Small intestine (tissue), 7 donors: Measurements from ENCODE around the gene HIGD2A. TPM values are rescaled to one million over a fixed set of nuclear protein-coding genes. Genes with fewer than 3 reads are reported as not detected.
A peak's percentile ranks its signal among the peaks of the same experiment; 100 is the strongest.

Experiments used
- DNase-seq, 2 donors: peaks; one replicate each; pipeline versions ENCODE4 v3.0.0 to v3.0.0-alpha.2; 2013
- FAIRE-seq: peaks from 2 replicates; lab custom pipeline; 2012; peaks lifted over from hg19 to GRCh38; lab: Jason Lieb, UNC
- H3K27ac ChIP-seq, 3 donors: one replicate each; pipeline ENCODE4 v1.5.1; 2013; ENCODE audit warnings: low read length in 2 of 3, mild to moderate bottlenecking in 2 of 3, control low read depth in 1 of 3, inconsistent platforms in 1 of 3, low read depth in 1 of 3, moderate library complexity in 1 of 3
- H3K27me3 ChIP-seq, 3 donors: one replicate each; pipeline ENCODE4 v1.6.1; 2013; ENCODE audit warnings: low read length in 3 of 3, inconsistent platforms in 1 of 3; ENCODE audit not compliant: control insufficient read depth in 3 of 3, insufficient read depth in 3 of 3
- H3K36me3 ChIP-seq, 3 donors: one replicate each; pipeline ENCODE4 v1.6.1; 2013; ENCODE audit warnings: low read length in 3 of 3, inconsistent platforms in 1 of 3, low read depth in 1 of 3, mild to moderate bottlenecking in 1 of 3, moderate library complexity in 1 of 3; ENCODE audit not compliant: control insufficient read depth in 3 of 3, insufficient read depth in 2 of 3
- H3K4me1 ChIP-seq, 3 donors: one replicate each; pipeline ENCODE4 v1.6.1; 2013; ENCODE audit warnings: low read length in 2 of 3, inconsistent platforms in 1 of 3, low read depth in 1 of 3, mild to moderate bottlenecking in 1 of 3, moderate library complexity in 1 of 3; ENCODE audit not compliant: control insufficient read depth in 3 of 3, insufficient read depth in 2 of 3
- H3K4me3 ChIP-seq, 3 donors: one replicate each; pipeline ENCODE4 v1.5.1; 2013; ENCODE audit warnings: low read length in 3 of 3, control low read depth in 1 of 3, inconsistent platforms in 1 of 3, low read depth in 1 of 3, mild to moderate bottlenecking in 1 of 3, moderate library complexity in 1 of 3
- H3K9me3 ChIP-seq, 2 donors: one replicate each; pipeline ENCODE4 v1.6.1; 2013; ENCODE audit warnings: low read depth in 1 of 2, low read length in 1 of 2; ENCODE audit not compliant: control insufficient read depth in 2 of 2, insufficient read depth in 1 of 2
- WGBS, 3 donors: extraction: QIAGEN DNeasy Blood & Tissue Kit; methylation state at CpG; one replicate each; pipeline ENCODE4 v1.1.7; 2013; 5-methylcytosine and 5-hydroxymethylcytosine counted together
- polyA plus RNA-seq, 4 donors: library from polyadenylated mRNA; stranded (reverse) in 3 of 4; unstranded in 1 of 4; fragments of 200-250 nt in 3 of 4; fragments of 120-200 nt in 1 of 4; gene quantifications; one replicate each; pipeline versions ENCODE4 v1.2.1 to v1.2.3, GENCODE V29; 2013
- donor health status: healthy with polysubstance abuse.
- donor health status: control.
- donor health status: control.
- donor health status: Bipolar disorder and iron deficiency.
- donor health status: healthy.

The HIGD2A gene
- polyA plus RNA-seq, 4 donors = 116 to 343 (median 270) TPM

DNA sequence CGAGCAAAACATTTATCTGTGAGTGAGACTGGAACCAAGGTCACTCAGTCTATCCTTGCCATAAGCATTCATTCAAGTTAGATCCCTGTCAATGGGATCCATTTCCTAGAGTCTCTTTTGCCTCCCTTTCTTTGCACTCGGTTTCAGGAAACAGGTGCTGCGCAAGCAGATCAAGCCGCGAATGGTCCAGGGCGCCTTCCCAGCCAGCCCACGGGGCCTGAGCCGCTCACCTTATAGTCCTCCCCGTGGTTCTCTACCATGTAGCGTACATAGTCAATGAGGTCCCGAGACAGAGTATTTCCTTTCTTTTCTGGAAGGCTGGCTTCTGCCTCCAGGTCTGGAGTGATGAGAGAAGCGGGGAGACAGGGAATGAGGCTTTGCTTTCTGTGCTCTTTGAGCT lies 3.6 kb upstream of the HIGD2A start:
- no peak for FAIRE-seq
- WGBS, 3 donors = 85 to 94% (median 93%) methylated on average over 12 of the region's 12 CpGs
- Histone ChIP-seq H3K4me3 (no peak overlapping the region), H3K4me1 (peaks cover 4 to 12% (median 5%) of the 10 kb centered on the region in 3 donors), H3K27ac (no peak overlapping the region), H3K36me3 (peaks cover 9 to 53% (median 21%) of the 10 kb centered on the region in 3 donors), H3K27me3 (no peaks in the 10 kb centered on the region), H3K9me3 (no peaks in the 10 kb centered on the region)
- no peak for DNase-seq

DNA sequence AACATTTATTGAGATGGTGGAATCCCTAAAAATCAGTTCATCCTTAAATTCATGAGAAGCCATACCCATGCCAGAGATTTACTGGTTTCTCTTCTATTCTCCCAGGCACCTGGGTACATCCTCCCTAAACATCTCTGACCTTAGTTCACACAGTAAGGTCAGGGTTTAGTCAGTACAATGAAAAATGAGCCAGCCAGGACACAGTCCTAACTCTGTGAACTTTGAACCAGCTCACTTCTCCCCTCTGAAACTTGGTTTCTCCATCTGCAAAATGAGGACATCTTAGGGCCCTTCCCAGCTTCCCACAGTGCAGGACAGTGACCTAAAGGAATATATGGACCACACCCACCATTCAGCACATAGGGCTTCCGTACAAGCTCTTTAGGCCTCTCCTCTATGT lies 2.1 kb upstream of the HIGD2A start:
- Histone ChIP-seq H3K4me1 (peaks cover 4 to 12% (median 5%) of the 10 kb centered on the region in 3 donors), H3K27ac (no peak overlapping the region), H3K4me3 (no peak overlapping the region), H3K9me3 (no peaks in the 10 kb centered on the region), H3K36me3 (peaks cover 9 to 56% (median 21%) of the 10 kb centered on the region in 3 donors), H3K27me3 (no peaks in the 10 kb centered on the region)
- DNase-seq (no peak), FAIRE-seq (no peak)
- WGBS, 3 donors = 48 to 75% (median 69%) methylated on average over 1 of the region's 1 CpG

DNA sequence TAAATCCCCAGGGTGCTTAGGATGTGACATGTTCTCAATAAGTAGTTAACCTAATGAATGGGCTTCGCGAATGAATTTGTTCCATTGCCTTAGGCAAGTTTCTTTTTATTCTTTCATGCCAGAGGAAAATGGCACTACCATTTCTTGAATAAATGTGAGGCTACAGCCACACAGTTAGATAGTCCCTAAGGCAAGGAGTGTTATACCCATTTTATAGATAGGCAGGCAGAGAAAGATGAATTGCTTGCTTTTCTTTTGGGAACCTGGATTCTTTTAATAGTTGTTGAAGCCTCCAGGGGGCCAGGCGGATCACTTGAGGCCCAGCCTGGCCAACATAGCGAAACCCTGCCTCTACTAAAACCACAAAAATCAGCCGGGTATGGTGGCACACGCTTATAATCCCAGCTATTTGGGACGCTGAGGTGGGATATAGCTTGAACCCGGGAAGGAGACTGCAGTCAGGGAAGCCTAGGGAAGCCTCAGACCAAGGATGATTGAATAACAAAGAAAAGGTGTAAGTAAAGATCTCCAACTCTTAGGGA lies 1.1 kb upstream of the HIGD2A start:
- no peaks in the 10 kb centered on the region for H3K9me3 ChIP-seq
- H3K4me1 ChIP-seq = peaks cover 4 to 12% (median 5%) of the 10 kb centered on the region in 3 donors
- H3K27ac ChIP-seq = no peak overlapping the region
- FAIRE-seq (no peak), DNase-seq (no peak)
- H3K36me3 ChIP-seq = peaks cover 6 to 57% (median 18%) of the 10 kb centered on the region in 3 donors
- WGBS, 3 donors = 32 to 35% (median 35%) methylated on average over 8 of the region's 8 CpGs
- H3K27me3 ChIP-seq = no peaks in the 10 kb centered on the region
- peak overlapping the region; percentile 34 to 90 (median 78) for H3K4me3 ChIP-seq

DNA sequence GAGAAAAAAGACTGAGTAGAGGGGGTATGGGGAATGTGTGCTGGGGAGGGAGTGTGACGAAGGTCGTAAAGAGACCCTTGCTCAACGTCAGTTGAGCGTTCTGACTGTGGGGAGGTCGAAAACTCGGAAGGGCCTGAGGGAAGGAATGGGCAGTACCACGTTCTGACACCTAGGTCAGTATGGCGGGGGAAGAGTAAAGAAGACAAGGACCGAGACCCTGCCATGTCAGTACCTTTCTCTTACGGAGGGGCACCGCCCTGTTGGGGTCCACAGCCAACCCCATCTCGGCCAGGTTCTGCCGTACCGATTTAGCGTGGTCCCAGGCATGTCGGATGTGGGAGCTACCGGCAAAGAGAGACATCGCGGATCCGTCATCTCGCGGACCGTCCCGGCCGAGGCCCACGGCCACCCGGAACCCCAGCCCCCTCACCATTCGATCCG lies 528 bp upstream of the HIGD2A start:
- DNase-seq = peak in 1 of 2 donors; percentile 51
- H3K36me3 ChIP-seq = peaks cover 6 to 57% (median 16%) of the 10 kb centered on the region in 3 donors

DNA sequence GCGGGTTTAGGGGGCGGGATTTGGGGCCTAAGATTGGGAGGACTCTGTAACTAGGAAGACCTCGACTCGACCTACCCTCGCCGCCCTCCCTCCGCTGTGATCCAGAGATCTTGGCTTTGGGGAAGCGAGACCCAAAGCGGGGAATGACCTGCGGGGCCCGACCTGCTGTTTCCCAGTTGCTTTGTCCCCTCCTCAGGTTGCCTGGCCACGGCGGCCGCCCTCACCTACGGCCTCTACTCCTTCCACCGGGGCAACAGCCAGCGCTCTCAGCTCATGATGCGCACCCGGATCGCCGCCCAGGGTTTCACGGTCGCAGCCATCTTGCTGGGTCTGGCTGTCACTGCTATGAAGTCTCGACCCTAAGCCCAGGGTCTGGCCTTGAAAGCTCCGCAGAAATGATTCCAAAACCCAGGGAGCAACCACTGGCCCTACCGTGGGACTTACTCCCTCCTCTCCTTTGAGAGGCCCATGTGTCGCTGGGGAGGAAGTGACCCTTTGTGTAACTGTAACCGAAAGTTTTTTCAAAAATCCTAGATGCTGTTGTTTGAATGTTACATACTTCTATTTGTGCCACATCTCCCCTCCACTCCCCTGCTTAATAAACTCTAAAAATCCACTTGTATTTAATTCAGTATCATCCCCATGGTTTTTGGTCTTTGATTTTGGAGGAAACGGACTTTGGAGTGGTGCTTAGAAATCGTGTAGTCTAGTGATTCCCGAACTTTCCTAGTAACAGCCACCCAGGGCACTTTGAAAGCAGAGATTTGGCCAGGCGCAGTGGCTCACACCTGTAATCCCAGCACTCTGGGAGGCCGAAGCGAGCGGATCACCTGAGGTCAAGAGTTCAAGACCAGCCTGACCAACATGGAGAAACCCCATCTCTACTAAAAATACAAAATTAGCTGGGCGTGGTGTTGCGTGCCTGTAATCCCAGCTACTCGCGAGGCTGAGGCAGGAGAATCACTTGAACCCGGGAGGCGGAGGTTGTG lies 878 bp downstream of the HIGD2A start:
- peaks cover 4 to 12% (median 5%) of the 10 kb centered on the region in 3 donors for H3K4me1 ChIP-seq
- no peaks in the 10 kb centered on the region for H3K27me3 ChIP-seq
- peaks cover 2 to 54% (median 8%) of the 10 kb centered on the region in 3 donors for H3K36me3 ChIP-seq
- peak overlapping the region; percentile 48 to 90 (median 74) for H3K4me3 ChIP-seq
- no peaks in the 10 kb centered on the region for H3K9me3 ChIP-seq
- WGBS, 3 donors = 25 to 31% (median 27%) methylated on average over 33 to 41 of the region's 41 CpGs
- peak overlapping the region; percentile 96 to 98 (median 97) for H3K27ac ChIP-seq
- no peak for DNase-seq
- no peak for FAIRE-seq

More for the DNA sequence above, 528 bp upstream of the HIGD2A start:
- Histone ChIP-seq H3K4me3 (peak overlapping the region; percentile 70 to 90 (median 78)), H3K27me3 (no peaks in the 10 kb centered on the region), H3K9me3 (no peaks in the 10 kb centered on the region), H3K27ac (peak overlapping the region in 2 of 3 donors; percentile 97 to 98), H3K4me1 (peaks cover 4 to 12% (median 5%) of the 10 kb centered on the region in 3 donors)
- no peak for FAIRE-seq
- 0 to 1% (median 0%) methylated on average over 21 to 29 of the region's 29 CpGs for WGBS, 3 donors

DNA sequence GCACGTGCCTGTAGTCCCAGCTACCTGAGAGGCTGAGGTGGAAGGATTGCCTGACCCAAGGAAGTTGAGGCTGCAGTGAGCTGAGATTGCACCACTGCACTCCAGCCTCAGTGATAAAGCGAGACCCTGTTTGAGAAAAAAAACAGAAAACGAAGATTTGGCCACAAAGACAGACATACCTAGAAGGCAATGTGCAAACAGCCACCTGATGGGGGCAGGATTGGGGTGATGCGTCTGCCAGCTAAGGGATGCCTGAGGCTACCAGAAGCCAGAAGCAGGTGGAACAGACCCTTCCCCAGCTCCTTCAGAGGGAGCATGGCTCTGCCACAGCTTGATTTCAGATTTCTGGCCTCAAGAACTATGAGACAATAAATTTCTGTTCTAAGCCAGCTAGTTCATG lies 2.9 kb downstream of the HIGD2A start:
- Histone ChIP-seq H3K36me3 (peaks cover 2 to 61% (median 2%) of the 10 kb centered on the region in 3 donors), H3K27ac (no peak overlapping the region), H3K27me3 (no peaks in the 10 kb centered on the region), H3K4me1 (peaks cover 4 to 12% (median 5%) of the 10 kb centered on the region in 3 donors), H3K9me3 (no peaks in the 10 kb centered on the region), H3K4me3 (no peak overlapping the region)
- WGBS, 3 donors = 80 to 94% (median 88%) methylated on average over 4 of the region's 4 CpGs
- DNase-seq (no peak), FAIRE-seq (no peak)

DNA sequence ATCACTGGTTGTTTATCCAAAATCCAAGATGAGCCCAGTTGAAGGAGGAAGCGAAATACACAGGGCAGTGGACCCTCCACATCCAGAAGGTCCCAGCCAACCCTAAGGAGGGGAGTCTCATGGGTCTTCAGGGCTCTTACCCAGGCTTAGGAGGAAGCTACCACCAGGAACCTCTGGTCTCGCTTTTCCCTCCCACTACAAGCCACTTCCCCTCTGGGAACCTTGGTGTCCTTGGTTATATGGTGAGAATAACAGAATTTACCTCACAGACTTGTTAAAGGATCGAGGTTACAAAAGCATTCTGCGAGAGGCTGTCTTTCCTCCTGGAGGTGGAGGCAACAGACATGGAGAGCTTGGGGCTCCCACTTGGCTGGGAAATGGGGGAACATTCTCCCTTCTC lies 3.4 kb downstream of the HIGD2A start:
- Histone ChIP-seq H3K27ac (no peak overlapping the region), H3K9me3 (no peaks in the 10 kb centered on the region), H3K4me1 (peaks cover 3 to 10% (median 5%) of the 10 kb centered on the region in 3 donors), H3K27me3 (no peaks in the 10 kb centered on the region), H3K4me3 (no peak overlapping the region), H3K36me3 (peaks cover under 1 to 64% (median 2%) of the 10 kb centered on the region in 3 donors)
- WGBS, 3 donors = 90 to 92% (median 91%) methylated on average over 4 of the region's 4 CpGs
- DNase-seq = no peak
- no peak for FAIRE-seq

DNA sequence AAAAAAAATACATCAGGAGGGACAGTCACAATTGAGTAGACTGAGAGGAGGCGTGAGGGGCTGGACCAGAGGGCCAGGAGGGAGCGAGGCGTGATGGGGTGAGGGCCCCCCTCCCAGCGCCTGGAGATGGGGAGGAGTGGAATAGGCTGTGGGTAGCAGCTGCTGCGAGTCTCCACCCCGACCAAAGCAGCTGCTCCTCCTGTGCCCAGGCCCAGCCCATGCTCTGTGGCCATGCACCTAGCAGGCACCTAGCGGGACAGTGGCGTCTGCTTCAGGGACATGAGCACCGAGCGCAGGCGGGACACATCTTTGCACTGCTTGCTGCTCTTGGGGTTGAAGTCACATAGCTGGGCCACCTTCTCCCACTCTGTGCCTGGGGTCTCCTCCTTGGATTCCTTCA lies 4.0 kb downstream of the HIGD2A start:
- peaks cover 1 to 4% (median 2%) of the 10 kb centered on the region in 3 donors for H3K4me1 ChIP-seq
- H3K27ac ChIP-seq = no peak overlapping the region
- H3K27me3 ChIP-seq = no peaks in the 10 kb centered on the region
- 81 to 90% (median 88%) methylated on average over 11 of the region's 11 CpGs for WGBS, 3 donors
- H3K36me3 ChIP-seq = peaks cover 2 to 69% (median 6%) of the 10 kb centered on the region in 3 donors
- no peak for FAIRE-seq
- no peak overlapping the region for H3K4me3 ChIP-seq
- no peak for DNase-seq
- H3K9me3 ChIP-seq = no peaks in the 10 kb centered on the region
